ENCODE data around the gene SLC4A2.

DNA sequence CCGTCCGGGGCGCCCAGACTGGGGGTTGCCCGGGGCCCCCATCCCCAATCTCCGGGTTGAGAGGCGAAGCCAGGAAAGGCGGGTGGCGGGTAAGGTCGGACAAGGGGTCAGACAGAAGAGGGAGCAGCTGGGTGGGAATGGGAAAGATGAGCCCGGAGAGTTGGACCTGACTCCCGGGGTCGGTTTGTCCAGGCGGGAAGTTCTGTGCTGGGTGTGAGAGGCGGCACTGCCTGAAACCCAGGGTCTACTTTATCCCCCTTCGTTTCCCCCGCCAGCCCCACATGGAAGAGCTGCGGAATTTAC is 675 bp downstream of the SLC4A2 start:
- TF ChIP-seq ZNF10 (tag by site-specific recombination; IDR thresholded peaks at IDR 0.05) (no peak), ZNF792 (tag by site-specific recombination; IDR thresholded peaks at IDR 0.05) (no peak), ZBTB20 (tag by site-specific recombination; IDR thresholded peaks at IDR 0.05) (peak; percentile 81), ZNF670 (tag by site-specific recombination; IDR thresholded peaks at IDR 0.05; ENCODE audit: low read depth) (no peak), KLF10 (tag by site-specific recombination; IDR thresholded peaks at IDR 0.05) (no peak), ZNF707 (tag by site-specific recombination; IDR thresholded peaks at IDR 0.05) (no peak), ZSCAN30 (tag by site-specific recombination; IDR thresholded peaks at IDR 0.05) (no peak), ZNF768 (tag by site-specific recombination; IDR thresholded peaks at IDR 0.05) (no peak), ZNF138 (tag by site-specific recombination; IDR thresholded peaks at IDR 0.05; ENCODE audit: borderline replicate concordance) (no peak), ZNF350 (tag by site-specific recombination; IDR thresholded peaks at IDR 0.05) (no peak)
- TF ChIP-seq, protein P1, sequence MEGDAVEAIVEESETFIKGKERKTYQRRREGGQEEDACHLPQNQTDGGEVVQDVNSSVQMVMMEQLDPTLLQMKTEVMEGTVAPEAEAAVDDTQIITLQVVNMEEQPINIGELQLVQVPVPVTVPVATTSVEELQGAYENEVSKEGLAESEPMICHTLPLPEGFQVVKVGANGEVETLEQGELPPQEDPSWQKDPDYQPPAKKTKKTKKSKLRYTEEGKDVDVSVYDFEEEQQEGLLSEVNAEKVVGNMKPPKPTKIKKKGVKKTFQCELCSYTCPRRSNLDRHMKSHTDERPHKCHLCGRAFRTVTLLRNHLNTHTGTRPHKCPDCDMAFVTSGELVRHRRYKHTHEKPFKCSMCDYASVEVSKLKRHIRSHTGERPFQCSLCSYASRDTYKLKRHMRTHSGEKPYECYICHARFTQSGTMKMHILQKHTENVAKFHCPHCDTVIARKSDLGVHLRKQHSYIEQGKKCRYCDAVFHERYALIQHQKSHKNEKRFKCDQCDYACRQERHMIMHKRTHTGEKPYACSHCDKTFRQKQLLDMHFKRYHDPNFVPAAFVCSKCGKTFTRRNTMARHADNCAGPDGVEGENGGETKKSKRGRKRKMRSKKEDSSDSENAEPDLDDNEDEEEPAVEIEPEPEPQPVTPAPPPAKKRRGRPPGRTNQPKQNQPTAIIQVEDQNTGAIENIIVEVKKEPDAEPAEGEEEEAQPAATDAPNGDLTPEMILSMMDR (tag by site-specific recombination; IDR thresholded peaks at IDR 0.05), result no peak
- TF ChIP-seq, protein P2, sequence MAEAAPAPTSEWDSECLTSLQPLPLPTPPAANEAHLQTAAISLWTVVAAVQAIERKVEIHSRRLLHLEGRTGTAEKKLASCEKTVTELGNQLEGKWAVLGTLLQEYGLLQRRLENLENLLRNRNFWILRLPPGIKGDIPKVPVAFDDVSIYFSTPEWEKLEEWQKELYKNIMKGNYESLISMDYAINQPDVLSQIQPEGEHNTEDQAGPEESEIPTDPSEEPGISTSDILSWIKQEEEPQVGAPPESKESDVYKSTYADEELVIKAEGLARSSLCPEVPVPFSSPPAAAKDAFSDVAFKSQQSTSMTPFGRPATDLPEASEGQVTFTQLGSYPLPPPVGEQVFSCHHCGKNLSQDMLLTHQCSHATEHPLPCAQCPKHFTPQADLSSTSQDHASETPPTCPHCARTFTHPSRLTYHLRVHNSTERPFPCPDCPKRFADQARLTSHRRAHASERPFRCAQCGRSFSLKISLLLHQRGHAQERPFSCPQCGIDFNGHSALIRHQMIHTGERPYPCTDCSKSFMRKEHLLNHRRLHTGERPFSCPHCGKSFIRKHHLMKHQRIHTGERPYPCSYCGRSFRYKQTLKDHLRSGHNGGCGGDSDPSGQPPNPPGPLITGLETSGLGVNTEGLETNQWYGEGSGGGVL (tag by site-specific recombination; IDR thresholded peaks at IDR 0.05), result no peak
- TF ChIP-seq, protein P3, sequence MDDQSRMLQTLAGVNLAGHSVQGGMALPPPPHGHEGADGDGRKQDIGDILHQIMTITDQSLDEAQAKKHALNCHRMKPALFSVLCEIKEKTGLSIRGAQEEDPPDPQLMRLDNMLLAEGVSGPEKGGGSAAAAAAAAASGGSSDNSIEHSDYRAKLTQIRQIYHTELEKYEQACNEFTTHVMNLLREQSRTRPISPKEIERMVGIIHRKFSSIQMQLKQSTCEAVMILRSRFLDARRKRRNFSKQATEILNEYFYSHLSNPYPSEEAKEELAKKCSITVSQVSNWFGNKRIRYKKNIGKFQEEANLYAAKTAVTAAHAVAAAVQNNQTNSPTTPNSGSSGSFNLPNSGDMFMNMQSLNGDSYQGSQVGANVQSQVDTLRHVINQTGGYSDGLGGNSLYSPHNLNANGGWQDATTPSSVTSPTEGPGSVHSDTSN (CRISPR knock-in tag; IDR thresholded peaks at IDR 0.05), result no peak
